ENCODE data around the gene POLH. TPM values are rescaled to one million over a fixed set of nuclear protein-coding genes. Genes with fewer than 3 reads are reported as not detected.
"Not testable (repeated sequence)": the region's sequence is repeated elsewhere in the genome, so short reads cannot be mapped to it uniquely, and the experiment has no call there.

POLH gene
- total RNA-seq, 1 donor from 2014 or later = 9.8 TPM

DNA sequence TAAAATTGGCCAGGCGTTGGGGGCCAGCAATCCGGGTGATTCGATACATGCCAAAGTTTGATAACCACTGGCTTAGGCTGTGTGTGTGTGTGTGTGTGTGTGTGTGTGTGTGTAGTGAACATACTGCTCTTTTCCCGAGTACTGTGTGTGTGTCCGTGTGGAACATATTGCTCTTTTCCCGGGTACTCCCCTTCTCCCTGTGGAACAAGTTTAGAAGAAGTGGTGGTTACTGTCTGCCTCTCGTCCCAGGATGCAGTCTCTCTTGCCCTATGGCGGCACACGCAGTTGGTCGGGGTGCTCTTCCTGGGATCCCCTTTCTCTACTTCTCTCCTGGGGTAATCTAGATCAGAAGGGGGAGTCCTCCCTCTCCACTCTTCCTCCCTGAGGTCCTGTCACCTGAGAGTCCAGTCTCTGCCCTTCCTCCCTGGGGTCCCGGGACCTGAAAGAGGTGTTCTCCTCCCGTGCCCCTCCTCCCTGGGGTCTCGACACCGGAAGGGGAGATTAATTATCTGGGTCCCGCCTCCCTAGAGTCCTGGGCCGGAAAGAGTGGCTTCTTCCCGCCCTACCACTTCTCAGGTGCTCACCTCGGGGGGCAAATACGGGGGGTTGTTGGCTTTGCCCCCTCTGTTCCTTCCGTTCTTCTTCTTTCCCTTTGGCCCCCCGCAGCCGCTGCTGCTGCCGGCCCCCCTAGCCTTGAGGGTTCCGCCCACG is 52.6 kb downstream of the POLH start:
- DNase-seq (ENCODE audit: low spot score) = peak; percentile 76
- intact Hi-C loops (cut with DNase I) = no loop called here

DNA sequence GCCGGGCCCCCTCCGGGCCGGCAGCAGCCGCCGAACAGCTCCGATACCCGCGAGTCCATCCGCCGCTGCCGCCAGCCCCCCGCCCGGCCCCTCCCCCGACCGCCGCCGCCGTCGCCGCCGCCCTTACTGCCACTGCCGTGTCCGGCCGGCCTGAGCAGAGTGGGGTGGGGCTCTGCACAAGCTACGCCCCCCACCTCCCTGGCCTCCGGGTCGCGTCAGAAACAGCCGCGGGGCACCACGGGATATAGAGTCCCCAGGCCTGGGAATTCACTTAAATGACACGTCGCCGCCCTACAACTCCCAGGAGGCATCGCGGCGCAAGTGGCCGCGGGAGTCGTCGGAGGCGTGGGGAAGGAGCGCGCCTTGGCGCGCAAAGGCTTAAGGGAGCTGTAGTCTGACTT is 53.1 kb downstream of the POLH start, which contains the start of gene GTPBP2:
GTPBP2 (minus strand) TSS at position 161 of the 401 bp plus-strand sequence; CDS start at position 59, 102 bp downstream.
- peak; percentile 100 for DNase-seq (ENCODE audit: low spot score)
- intact Hi-C loops (cut with DNase I) = no loop called here

DNA sequence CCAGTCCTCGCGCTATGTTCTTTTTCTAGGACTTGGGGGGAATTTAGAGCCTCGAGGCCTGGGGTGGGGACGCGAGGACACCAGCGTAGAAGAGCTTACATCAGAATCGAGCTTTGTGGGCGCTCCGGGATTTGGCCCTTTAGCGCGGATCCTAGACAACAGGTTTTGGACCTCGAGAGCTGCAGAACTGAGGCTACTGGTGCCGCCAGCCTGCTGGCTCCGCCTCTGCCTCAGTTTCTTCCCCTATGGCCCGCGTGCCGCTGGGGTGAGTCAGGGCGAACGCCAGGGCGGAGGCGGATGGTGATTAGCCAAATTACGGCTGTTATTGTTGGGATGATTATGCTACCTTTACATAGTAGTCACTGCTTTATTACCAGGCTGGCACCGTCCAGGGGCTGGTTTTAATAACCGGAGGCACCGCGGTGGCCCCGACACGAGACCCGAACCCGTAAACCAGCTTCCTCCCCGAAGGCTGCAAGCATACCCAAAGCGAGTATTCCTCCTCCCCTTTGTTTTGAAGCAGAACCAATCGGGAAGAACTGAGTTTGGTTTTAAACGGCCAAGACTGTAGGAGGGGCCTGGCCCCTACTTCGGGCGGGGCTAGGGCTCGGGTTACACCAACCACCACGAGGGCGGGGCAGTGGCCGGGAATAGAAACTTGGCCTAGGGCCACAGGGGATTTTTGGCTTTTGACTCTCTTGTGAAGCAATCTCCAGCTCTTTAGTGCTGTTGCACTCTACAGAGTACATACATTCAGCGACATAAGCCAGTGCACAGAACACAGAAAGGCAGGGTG is 53.7 kb downstream of the POLH start:
- DNase-seq (ENCODE audit: low spot score) = peak; percentile 97
- intact Hi-C loops (cut with DNase I) = no loop called here

DNA sequence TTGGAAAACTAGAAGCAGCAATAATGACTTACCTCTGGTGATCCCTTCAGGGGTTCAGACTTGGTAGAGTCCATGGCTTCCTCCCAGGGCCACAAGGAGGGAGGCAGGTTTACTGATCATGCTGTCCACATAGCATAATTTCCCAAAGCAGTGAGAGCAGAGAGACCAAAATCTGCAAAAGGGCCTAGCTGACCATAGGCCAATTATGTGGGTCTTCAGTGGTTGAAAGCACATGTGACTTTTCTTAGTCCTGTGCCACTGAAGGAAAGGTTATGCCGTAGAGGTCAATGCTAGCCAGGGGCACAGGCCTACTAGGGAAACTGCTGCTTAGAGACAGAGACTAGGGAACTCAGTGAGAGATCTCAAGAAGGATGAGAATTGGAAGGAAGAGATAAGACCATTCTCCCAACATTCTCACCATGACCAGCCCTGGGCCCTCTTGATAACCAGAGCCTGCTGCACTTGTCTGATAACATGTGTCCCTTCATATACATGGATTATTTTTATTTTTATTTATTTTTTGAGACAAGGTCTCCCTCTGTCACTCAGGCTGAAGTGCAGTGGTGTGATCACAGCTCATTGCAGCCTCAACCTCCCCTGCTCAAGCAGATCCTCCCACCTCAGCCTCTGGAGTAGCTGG is 55.1 kb downstream of the POLH start:
- intact Hi-C loops (cut with DNase I) = no loop called here
- DNase-seq (ENCODE audit: low spot score) = peak; percentile 61

DNA sequence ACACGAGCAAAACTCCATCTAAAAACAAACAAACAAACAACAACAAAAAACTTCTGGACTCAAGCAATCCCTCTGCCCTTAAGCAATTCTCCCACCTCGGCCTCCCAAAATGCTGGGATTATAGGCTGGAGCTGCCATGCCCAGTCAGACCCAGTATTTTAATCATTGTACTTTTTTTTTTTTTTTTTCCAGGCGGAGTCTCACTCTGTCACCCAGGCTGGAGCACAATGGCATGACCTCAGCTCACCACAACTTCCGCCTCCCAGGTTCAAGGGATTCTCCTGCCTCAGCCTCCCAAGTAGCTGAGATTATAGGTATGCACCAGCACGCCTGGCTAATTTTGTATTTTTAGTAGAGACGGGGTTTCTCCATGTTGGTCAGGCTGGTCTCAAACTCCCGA is 57.0 kb downstream of the POLH start:
- intact Hi-C loops (cut with DNase I); DNase-seq (ENCODE audit: low spot score): not testable (repeated sequence)

DNA sequence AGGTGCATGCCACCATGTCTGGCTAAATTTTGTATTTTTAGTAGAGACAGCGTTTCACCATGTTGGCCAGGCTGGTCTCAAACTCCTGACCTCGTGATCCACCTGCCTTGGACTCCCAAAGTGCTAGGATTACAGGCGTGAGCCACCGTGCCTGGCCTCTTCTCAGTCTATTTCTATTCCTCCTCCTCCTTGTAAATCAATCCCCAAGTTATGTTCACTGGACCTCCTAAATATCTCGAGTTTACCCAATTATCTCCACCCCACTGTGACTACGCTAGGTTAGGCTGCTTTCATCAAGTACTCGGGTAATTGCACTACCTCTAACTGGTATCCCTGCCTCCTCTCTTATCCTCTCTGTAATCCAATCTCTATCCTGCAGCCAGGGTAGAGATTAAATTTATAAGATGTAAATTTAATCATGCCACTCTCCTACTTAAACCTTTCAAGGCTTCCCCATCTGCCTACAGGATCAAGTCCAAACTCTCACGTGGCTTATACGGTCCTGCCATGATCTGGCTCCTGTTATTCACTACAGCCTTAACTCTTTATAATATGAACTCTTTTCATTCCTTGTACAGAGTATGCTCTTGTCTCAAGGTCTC is 58.8 kb downstream of the POLH start:
- intact Hi-C loops (cut with DNase I) = no loop called here
- no peak for DNase-seq (ENCODE audit: low spot score)

DNA sequence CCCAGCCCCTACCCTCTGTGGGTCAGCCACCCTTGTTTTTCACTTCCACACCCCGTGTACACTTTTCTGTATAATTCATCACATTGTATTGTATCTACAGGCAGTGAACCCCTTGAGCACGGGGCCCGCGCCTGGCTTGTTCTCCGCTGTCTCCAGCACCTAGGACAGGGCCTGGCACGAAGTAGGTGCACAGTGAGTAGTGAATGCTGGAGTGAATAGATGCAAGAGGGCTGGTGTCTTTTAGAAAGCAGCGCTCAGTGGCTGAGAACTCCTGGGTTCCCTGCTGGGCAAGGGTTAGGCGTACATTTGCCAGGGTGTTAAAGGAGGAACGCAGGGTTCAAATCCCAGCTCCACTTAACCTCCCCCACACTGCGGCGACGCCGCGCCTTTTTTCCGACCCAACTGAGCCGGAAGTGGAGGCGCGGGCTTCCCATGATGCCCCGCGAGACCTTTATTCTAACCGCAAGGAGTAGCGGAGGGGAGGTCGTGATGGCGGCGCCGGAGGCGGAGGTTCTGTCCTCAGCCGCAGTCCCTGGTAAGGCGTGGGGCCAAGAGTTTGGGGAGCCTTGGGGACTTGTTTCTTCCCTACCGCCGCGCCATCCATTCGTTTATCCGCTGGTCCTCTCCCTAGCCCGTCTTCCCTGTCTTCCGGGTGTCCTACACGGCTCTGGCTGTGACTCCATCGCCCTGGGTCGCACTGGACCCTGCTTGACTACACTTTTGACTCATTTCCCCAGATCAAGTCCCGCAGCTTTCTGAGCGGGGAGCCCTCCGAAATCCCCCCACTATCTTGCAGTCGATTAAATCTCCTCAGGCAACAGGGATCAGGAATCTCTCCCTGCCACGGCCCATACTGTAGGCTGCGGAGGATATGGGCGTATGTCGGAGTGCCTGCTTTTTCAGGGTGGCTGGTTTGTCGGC is 59.7 kb downstream of the POLH start, which contains the start of gene MAD2L1BP:
MAD2L1BP (plus strand) TSS at position 454 of the 921 bp plus-strand sequence; CDS start at position 490, 36 bp downstream.
- intact Hi-C loops (cut with DNase I) = no loop called here
- peak; percentile 94 for DNase-seq (ENCODE audit: low spot score)

DNA sequence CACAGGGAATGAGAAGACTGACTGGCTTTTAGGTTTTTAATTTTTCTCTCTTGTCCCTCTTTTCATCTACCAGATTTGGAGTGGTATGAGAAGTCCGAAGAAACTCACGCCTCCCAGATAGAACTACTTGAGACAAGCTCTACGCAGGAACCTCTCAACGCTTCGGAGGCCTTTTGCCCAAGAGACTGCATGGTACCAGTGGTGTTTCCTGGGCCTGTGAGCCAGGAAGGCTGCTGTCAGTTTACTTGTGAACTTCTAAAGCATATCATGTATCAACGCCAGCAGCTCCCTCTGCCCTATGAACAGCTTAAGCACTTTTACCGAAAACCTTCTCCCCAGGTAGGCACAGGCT is 60.3 kb downstream of the POLH start:
- intact Hi-C loops (cut with DNase I) = no loop called here
- DNase-seq (ENCODE audit: low spot score) = no peak

DNA sequence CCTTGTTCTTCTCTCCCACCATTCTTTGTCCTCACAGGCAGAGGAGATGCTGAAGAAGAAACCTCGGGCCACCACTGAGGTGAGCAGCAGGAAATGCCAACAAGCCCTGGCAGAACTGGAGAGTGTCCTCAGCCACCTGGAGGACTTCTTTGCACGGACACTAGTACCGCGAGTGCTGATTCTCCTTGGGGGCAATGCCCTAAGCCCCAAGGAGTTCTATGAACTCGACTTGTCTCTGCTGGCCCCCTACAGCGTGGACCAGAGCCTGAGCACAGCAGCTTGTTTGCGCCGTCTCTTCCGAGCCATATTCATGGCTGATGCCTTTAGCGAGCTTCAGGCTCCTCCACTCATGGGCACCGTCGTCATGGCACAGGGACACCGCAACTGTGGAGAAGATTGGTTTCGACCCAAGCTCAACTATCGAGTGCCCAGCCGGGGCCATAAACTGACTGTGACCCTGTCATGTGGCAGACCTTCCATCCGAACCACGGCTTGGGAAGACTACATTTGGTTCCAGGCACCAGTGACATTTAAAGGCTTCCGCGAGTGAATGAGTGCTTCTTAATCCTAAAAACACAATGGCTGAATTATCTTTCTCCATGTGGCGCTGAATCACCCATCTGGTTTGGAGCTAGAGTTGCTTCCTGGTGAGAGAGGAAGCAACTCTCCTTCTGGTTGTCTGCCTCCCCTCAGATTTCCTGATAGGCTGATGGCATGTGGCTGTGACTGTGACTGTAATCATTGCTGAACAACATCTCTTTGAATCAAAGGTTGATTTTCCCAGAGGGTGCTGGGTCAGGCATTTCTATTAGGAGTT is 64.2 kb downstream of the POLH start:
- DNase-seq (ENCODE audit: low spot score) = no peak
- intact Hi-C loops (cut with DNase I) = no loop called here

DNA sequence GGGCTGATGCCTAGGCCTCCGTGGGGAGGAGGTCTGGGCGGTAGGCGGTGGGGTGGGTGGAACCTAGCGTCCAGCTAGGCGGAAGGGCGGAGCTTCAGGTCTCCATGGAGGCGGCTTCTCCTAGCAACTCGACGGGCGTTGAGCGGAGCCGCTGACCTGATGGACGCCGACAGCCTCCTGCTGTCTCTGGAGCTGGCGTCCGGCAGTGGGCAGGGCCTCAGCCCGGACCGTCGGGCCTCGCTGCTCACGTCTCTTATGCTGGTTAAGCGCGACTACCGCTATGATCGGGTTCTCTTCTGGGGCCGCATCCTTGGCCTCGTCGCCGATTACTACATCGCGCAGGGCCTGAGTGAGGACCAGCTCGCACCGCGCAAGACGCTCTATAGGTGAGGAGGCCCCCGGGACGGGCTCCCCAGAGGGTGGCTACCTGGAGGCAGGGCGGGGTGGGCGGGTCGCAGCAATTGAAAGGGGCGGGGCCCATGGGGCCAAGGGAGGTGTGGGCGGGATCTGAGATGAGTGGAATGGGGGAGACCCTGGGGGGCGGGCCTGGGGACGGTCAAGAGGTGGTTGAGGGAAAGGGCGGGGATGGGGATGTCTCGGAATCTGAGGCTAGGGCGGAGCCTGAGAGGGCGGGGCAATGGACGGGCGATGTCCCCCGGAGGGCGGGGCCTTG is 69.1 kb downstream of the POLH start, which contains the start of gene RSPH9:
RSPH9 (plus strand) TSS at position 97 of the 673 bp plus-strand sequence; CDS start at position 160, 63 bp downstream.
- peak; percentile 87 for DNase-seq (ENCODE audit: low spot score)
- intact Hi-C loops (cut with DNase I) = no loop called here

DNA sequence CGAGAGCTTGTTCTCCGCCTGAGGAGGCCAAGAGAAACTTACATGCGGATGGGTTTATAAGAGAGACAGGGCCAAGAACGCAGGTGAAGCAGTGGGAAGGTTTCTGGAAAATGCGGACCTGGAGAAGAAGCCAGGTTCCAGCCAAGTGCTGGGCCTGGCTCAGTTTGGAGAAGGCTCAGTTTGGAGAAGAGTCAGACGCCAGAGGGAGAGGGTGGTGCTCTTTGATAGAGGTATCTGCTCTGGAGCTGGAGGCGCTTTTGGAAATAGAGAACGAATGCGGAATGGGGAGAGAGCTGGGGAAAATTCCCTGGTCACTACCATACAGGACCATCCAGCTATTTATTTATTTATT is 69.6 kb downstream of the POLH start:
- intact Hi-C loops (cut with DNase I) = no loop called here
- no peak for DNase-seq (ENCODE audit: low spot score)

DNA sequence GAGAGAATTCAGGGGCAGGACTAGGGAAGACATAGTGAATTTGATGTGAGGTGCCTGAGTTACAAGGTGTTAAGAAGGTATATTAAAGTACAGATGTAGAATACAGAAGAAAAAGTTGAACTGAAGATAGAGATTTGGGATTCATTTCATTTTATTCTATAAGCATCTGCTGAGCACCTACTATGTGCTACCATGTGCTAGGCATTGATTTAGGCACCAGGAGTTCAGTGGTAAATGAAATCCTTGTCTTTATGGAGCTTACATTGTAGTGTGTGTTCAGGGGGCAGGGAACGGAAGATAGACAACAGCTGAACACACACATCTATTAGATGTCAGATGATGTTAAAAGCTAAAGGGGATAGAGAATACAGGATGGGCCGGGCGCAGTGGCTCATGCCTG is 71.6 kb downstream of the POLH start:
- no peak for DNase-seq (ENCODE audit: low spot score)
- intact Hi-C loops (cut with DNase I) = no loop called here

DNA sequence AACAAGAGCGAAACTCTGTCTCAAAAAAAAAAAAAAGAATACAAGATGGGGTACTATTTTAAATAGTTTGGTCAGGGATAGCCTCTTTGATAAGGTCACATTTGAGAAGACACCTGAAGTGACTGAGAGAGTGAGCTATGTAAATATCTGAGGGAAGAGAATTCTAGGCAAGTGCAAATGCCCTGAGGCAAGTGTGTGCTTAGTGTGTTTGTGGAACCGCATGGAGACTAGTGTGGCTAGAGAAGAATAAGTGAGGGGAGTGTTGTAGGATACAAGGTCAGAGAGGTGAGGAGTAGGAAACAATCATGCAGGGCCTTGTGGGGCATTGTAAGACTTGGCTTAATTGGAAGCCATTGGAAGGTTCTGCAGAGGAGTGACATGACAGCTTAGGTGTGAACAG is 72.3 kb downstream of the POLH start:
- DNase-seq (ENCODE audit: low spot score) = no peak
- intact Hi-C loops (cut with DNase I) = no loop called here

DNA sequence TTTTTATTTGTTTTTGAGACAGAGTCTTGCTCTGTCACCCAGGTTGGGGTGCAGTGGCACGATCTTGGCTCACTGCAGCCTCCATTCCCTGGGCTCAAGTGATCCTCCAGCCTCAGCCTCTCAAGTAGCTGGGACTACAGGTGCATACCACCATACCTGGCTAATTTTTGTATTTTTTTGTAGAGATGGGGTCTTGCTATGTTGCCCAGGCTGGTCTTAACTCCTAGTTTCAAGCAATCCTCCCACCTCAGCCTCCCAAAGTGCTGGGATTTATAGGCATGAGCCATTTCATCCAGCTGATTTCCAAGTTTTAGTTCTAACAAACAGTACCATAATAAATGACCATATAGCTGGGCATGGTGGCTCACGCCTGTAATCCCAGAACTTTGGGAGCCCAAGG is 76.8 kb downstream of the POLH start:
- DNase-seq (ENCODE audit: low spot score); intact Hi-C loops (cut with DNase I): not testable (repeated sequence)

DNA sequence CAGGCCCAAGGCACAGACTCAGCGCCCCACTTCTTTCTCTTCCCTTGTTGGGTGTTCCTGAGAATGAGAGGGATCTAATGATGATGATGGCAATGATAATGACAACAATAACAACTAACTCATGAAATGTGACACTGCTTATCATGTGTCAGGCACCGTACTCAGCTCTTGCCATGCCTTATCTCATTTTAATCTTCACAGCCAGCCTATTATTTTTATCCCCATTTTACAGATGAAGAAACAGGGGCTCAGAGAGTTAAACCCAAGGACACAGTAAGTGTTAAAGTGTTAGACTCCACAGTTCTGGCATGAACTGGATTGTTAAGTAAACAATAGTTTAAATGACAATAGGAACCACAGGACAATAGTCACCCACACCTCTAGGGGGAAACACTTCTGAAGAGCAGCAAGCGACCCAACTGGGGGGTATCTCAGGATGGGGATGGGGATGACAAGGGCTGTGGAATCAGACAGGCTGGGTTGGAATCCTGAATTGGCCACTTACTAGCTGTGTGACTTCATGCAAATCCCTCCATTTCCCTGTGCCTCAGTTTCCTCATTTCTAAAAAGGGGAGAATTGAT is 81.3 kb downstream of the POLH start:
- intact Hi-C loops (cut with DNase I) = no loop called here
- no peak for DNase-seq (ENCODE audit: low spot score)

DNA sequence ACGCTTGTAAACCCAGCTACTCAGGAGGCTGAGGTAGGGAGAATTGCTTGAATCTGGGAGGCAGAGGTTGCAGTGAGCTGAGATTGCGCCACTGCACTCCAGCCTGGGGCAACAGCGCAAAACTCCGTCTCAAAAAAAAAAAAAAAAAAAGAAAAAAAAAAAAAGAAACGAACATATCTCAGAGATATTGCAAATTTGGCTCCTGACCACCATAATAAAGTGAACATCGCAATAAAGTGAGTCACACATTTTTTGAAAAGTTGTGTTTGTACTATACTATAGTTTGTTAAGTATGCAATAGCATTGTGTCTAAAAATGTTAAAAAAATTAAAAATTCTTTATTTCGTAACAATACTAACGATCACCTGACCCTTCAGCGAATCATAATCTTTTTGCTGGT is 82.2 kb downstream of the POLH start:
- intact Hi-C loops (cut with DNase I) = no loop called here
- no peak for DNase-seq (ENCODE audit: low spot score)

DNA sequence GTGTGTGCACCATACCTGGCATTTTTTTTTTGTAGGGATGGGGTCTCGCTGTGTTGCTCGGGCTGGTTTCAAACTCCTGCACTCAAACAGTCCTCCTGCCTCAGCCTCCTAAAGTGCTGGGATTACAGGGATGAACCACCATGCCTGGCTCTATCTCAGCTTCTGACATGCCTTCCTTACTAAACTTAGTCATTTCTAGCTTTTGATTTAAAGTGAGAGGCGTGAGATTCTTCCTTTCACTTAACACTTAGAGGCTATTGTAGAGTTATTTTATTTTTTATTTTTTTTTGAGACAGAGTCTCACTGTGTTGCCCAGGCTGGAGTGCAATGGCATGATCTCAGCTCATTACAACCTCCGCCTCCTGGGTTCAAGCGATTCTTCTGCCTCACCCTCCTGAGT is 87.0 kb downstream of the POLH start:
- intact Hi-C loops (cut with DNase I) = loop anchor here (10.0 kb wide), 1 partner anchor 292 kb away; no protein-coding TSS in a partner anchor
- DNase-seq (ENCODE audit: low spot score) = not testable (repeated sequence)

Measured in cardiac septum (tissue), 1 donor.